Measurements from ENCODE around the gene OR2T2.
"Not testable (repeated sequence)": the region's sequence is repeated elsewhere in the genome, so short reads cannot be mapped to it uniquely, and the experiment has no call there.

OR2T2 gene

DNA sequence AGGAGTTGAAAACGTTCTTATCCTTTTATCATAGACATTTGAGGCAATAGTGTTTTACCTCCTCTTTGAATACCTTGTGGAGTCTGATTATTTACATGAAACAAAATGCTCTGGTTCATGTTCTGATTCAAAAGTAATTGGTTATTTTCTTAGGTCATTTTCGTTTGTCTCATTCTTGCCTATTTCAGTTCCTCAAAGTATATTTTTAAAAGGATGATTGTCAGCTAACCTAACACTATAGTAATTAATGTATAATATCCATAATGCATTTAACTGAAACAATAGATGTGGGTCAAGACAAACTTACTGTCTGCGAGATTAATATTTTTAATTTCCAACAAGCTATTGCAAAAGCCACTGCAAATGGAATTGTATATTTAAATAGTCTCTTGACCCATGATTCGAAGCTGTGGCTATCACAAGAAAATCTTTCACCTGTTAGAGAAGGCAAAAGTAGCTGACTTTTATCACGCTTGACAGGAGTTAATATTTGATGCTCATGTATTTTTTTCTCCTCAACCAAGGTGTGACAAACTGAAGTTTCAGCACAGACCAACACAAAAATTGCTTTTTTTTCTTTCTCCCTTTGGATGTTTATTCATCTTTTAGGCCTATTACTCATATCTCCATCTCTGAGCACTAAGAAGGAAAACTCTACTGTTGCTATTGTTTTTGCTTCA is 5.2 kb downstream of the OR2T2 start:
- DNase-seq (ENCODE audit: low spot score): not testable (repeated sequence)

DNA sequence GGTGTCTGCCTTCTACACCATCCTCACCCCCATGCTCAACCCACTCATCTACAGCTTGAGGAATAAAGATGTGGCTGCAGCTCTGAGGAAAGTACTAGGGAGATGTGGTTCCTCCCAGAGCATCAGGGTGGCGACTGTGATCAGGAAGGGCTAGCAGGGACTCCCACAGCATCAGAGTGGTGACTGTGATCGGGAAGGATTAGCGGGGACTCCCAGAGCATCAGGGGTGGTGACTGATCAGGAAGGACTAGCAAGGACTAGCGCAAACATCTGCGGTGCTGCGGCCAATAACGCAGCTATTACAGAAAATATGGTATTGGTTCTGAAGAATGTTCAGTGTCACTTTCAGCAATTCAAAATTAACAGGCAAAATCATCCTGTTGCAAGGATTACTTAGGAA is 8.2 kb downstream of the OR2T2 start:
- not testable (repeated sequence) for DNase-seq (ENCODE audit: low spot score)

DNA sequence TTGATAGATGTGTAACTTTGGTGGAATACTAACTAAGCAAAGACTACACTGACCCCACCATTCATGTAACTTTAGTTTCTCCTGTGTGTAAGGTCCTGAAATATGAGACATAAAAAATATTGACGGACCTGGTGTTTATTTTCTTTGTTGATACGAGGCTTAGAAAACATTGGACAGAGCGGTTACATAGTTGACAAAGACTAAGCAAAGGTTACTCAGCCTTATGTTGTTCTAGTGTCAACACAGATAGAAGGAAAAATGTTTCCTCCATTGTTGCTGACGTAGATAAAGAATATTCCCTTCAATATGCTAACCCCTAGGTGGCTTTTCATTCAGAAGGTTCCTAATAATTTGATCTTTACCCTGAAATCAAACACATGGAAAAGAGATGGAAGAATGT is 9.6 kb downstream of the OR2T2 start:
- not testable (repeated sequence) for DNase-seq (ENCODE audit: low spot score)

DNA sequence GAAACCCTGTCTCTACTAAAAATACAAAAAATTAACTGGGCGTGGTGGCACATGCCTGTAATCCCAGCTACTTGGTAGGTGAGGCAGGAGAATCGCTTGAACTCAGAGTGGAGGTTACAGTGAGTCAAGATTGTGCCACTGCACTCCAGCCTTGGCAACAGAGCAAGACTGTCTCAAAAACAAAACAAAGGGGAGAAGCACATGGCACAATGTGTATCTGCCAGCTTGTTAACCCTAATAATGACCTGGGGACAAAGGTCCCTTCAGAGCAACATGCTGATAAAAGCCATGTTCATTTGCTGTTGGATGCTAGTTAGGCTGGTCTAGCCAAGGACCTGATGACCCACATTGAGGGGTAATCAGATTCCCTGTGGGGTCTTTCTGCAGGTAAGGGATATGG is 11.2 kb downstream of the OR2T2 start:
- DNase-seq (ENCODE audit: low spot score): not testable (repeated sequence)

DNA sequence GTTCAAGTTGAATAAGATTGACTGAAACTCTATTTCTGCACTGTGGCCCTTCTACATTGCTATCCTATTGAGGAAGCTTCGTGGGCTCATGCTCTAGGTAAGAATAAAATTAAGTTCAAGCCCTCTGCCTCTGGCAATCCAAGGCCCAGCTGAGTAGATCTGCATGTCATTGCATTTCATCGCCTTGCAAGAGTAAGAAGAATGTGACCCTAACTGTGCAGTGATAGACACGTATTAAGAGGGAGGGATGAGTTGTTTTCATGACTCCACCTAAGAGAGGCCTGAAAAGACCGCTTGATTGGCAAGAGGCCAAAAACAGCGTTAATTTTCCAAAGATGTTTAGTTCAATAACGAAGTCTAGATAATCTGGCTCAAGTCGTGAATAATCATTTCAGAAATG is 13.7 kb downstream of the OR2T2 start:
- not testable (repeated sequence) for DNase-seq (ENCODE audit: low spot score)

DNA sequence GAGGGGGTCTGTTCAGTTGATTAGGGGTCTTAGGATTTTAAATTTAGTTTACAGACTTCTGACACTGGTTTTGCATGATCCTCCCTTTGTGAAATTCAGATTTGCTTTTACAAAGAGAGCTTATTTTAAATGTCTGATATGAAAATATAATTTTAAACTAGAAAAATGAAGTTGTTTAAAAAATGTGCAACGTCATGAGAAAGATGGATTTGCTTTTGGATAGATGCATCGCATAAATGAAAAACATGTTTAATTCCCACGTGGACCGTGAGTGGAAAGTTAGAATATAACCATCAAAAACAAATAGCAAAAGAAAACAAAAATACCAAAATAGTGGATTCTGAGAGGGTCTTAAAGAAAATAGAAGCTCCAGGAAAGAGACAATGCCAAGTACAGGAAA is 25.7 kb downstream of the OR2T2 start:
- DNase-seq (ENCODE audit: low spot score): no peak

DNA sequence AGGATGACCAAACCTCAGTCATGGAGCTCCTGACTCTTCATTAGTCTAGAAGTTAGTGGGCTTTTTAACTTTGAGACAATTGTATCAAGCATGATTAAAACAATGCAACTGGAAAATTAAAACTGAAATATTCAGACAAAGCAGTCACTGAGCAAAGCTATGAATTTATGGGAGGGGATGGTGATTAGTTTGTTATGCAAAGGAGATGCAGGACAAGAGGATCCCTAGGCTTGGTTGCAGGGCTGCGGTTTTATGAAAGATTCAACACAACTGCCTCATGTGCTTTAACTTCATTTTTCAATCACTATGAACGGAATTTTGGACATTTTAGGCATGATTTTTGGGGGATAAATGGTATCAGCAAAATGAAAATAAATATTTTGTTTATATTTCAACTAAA is 26.7 kb downstream of the OR2T2 start:
- not testable (repeated sequence) for DNase-seq (ENCODE audit: low spot score)

DNA sequence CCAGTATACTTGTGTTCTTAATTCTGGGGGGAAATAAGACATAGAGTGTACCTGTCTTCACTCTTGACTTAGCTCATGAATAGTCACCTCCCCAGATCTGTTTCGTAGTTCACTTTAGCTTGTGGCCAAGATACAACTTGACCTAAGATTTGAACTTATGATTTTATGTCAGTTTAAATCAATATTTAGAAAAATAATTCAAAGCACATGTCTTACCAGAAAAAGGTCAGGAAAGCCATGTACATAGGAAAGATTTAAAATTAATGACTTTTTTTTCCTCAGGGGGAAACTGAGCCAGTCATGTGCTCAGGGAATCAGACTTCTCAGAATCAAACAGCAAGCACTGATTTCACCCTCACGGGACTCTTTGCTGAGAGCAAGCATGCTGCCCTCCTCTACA is 27.6 kb downstream of the OR2T2 start, which contains the start of gene OR2T3:
TSS of gene OR2T3 (plus strand) at position 301 of the 400 bp plus-strand sequence. CDS start at position 301, 0 bp downstream.
- DNase-seq (ENCODE audit: low spot score): not testable (repeated sequence)

DNA sequence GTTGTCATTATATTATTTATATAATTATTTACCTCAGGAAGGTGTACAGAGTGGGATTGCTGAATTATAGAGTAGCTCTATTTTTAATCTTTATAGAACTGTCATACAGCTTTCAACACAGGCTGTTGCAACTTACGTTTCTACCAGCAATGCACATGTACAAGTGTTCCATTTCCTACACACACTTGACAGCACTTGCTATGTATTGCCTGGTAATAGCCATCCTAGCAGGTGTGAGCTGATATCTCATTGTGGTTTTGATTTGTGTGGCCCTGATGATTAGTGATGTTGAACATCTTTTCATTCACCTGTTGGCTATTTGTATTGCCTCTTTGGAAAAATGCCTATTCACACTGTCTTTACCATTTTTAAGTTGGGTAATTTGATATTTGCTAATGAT is 30.2 kb downstream of the OR2T2 start:
- DNase-seq (ENCODE audit: low spot score): not testable (repeated sequence)

DNA sequence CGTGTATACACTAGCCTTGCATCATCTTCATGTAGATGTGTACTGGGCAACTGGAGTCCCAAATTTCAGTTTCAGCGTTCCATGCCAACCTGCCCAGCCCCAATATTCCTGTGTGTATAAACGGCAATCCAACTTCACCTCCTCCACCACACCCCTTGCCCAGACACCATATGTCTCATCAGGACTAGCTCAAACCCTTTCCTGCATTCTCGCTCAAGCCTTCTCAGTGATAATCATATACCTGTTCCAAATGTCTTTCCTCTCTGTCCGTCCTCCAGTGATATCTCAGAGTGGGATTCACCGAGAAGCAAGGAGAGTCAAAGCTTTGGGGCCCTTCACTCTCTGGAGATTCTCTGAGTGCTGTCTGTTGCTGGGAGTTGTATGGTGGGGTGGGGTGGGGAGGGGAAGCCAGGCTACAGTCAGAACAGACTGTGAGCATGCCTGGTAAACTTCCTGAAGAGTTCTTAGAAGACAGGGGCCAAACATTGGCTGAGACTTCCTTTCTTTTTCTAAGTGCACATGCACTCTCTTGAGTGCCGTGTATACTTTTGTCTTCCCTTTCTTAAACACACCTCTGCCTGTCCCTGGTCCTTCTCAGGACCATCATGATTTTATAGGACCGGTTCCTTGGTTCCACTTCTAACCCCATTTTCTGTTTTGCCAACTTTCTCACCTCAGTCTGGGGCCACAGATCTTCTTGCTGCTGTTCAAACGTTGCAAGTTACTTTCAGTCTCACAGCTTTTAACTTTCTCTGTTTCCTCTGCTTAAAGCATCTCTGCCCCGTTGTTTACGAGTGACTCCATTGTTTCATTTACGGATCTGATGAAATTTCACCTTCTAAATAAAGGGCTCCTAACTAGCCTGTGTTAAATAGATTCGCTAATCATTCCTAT is 36.5 kb downstream of the OR2T2 start:
- not testable (repeated sequence) for DNase-seq (ENCODE audit: low spot score)

DNA sequence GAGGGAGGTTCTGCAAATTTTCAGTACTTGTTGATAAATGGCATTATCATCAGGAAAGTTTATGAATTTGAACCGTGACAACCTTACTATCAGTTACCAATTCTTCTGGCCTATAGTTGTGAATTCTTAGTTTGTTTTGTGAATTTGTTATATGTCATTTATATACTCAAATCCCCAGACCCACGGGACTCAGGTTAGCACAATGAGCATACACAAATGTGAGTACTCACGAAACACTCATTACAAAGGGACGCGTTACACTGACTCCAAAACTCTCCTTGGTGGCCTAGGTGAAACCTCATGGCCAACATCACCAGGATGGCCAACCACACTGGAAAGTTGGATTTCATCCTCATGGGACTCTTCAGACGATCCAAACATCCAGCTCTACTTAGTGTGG is 42.9 kb downstream of the OR2T2 start, which contains the start of gene OR2T5:
TSS of gene OR2T5 (plus strand) at position 301 of the 400 bp plus-strand sequence. CDS start at position 301, 0 bp downstream.
- DNase-seq (ENCODE audit: low spot score): not testable (repeated sequence)

DNA sequence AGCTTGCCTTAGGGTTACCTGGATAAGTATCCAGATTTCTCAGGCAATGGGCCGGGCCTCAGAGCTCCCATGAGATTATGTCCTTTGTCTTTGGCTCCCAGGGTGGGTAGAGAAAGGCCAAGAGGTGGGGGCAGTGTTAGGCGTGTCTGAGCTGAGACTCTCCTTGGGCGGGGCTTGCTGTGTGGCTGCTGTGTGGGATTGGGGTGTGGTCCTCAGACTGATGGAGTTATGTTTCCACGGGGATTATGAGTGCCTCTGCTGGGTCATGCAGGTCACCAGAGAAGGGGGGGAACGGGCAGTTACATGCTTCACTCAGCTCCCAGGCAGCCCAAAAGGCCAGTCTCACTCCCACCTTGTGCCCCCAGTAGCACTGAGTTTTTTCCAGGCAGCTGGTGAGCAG is 51.2 kb downstream of the OR2T2 start:
- DNase-seq (ENCODE audit: low spot score): not testable (repeated sequence)

DNA sequence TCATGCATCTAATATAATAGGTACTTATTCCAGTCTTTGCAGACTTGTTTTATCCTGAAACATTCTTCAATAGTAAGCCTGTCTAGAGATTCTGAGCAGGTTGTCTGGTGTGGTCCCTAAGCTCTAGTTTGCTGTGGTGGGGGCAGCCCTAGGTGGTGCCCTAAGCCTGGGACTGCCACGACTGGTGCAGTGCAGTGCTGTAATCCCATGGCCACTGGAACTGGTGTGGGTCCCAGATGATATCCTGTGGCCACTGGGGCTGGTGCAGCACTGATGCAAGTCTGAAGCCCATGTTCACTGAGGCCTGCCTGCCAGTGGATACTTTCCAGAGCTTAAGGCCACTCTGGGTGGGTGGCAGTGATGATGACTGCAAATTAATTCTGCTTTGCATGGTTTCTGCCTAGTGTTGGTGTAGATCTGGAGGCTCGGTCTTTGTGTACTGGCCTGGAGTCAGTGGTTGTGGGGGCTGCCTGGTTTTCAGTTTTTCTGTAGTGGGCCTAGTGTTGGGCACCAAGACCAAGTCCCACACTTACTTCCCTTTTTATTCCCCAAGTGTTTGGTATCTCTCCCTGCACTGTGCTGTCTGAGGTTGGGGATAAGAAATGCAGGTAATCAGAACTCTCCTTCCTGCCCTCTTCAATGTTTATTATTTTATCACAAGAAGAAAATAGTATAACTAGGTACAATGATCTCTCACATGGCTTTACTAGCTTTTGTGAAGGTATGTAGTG is 55.0 kb downstream of the OR2T2 start:
- DNase-seq (ENCODE audit: low spot score): not testable (repeated sequence)

Data from GM03348 (cell line).